ENCODE data around the gene VMP1. TPM values are rescaled to one million over a fixed set of nuclear protein-coding genes. Genes with fewer than 3 reads are reported as not detected.

The VMP1 gene
- total and polyA plus RNA-seq, 2 donors (not counting 1 experiment from before 2014, with no cell fraction given), result 125 to 235 TPM

GRCh38 chr17:59669411-59669810 is 38.0 kb upstream of the VMP1 start:
- Histone ChIP-seq H3K4me3 (replicated peaks in 1 of 4; ENCODE audit: control extremely low read depth in 1 of 4, insufficient read depth in 1 of 4, low read depth in 3 of 4, low read length in 4 of 4) (no peak overlapping the region), H3K4me2 (ENCODE audit: extremely low read depth, insufficient read depth, low read length) (peak overlapping the region; percentile 70), H3K9me3 (ENCODE audit: control insufficient read depth, insufficient read depth, low read depth, low read length) (no peaks in the 10 kb centered on the region), H3K27ac (ENCODE audit: insufficient read depth, low read length) (peak overlapping the region; percentile 54), H3K36me3 (ENCODE audit: control insufficient read depth, insufficient read depth, low read length) (peaks cover 21% of the 10 kb centered on the region), H3K4me1 (ENCODE audit: control insufficient read depth, extremely low read depth, insufficient read depth, low read length) (peaks cover 32% of the 10 kb centered on the region), H3K79me2 (ENCODE audit: control insufficient read depth, insufficient read depth, low read length) (peaks cover 56% of the 10 kb centered on the region), H3K27me3 (ENCODE audit: control insufficient read depth, insufficient read depth, low read length) (no peaks in the 10 kb centered on the region), H2AFZ (ENCODE audit: low read length) (no peak overlapping the region), H4K20me1 (ENCODE audit: control insufficient read depth, extremely low read depth, insufficient read depth, low read length) (no peaks in the 10 kb centered on the region), H3K9ac (ENCODE audit: insufficient read depth, low read length) (no peak overlapping the region)
- TF ChIP-seq CTCF (conservative IDR thresholded peaks at IDR 0.05 in 1 of 2, IDR thresholded peaks at IDR 0.05 in 1 of 2; ENCODE audit: low read depth in 1 of 2, low read length in 2 of 2), result no peak
- no peak for TF ChIP-seq EZH2 (IDR thresholded peaks at IDR 0.05; ENCODE audit: low read length, missing control alignments)
- DNase-seq (ENCODE audit: low read depth in 2 of 2), result no peak

GRCh38 chr17:59669944-59670343 is 37.5 kb upstream of the VMP1 start:
- TF ChIP-seq CTCF (conservative IDR thresholded peaks at IDR 0.05 in 1 of 2, IDR thresholded peaks at IDR 0.05 in 1 of 2; ENCODE audit: low read depth in 1 of 2, low read length in 2 of 2) (no peak), EZH2 (IDR thresholded peaks at IDR 0.05; ENCODE audit: low read length, missing control alignments) (no peak)
- H3K4me1 ChIP-seq (ENCODE audit: control insufficient read depth, extremely low read depth, insufficient read depth, low read length), result peaks cover 29% of the 10 kb centered on the region

GRCh38 chr17:59671386-59671785 is 36.1 kb upstream of the VMP1 start:
- Histone ChIP-seq H3K36me3 (ENCODE audit: control insufficient read depth, insufficient read depth, low read length) (peaks cover 18% of the 10 kb centered on the region), H4K20me1 (ENCODE audit: control insufficient read depth, extremely low read depth, insufficient read depth, low read length) (no peaks in the 10 kb centered on the region), H3K4me3 (replicated peaks in 1 of 4; ENCODE audit: control extremely low read depth in 1 of 4, insufficient read depth in 1 of 4, low read depth in 3 of 4, low read length in 4 of 4) (no peak overlapping the region), H3K4me1 (ENCODE audit: control insufficient read depth, extremely low read depth, insufficient read depth, low read length) (peaks cover 27% of the 10 kb centered on the region), H3K9ac (ENCODE audit: insufficient read depth, low read length) (no peak overlapping the region), H3K4me2 (ENCODE audit: extremely low read depth, insufficient read depth, low read length) (peak overlapping the region; percentile 18), H3K79me2 (ENCODE audit: control insufficient read depth, insufficient read depth, low read length) (peaks cover 61% of the 10 kb centered on the region), H3K27ac (ENCODE audit: insufficient read depth, low read length) (peak overlapping the region; percentile 2), H2AFZ (ENCODE audit: low read length) (no peak overlapping the region), H3K27me3 (ENCODE audit: control insufficient read depth, insufficient read depth, low read length) (no peaks in the 10 kb centered on the region), H3K9me3 (ENCODE audit: control insufficient read depth, insufficient read depth, low read depth, low read length) (no peaks in the 10 kb centered on the region)
- no peak for DNase-seq (ENCODE audit: low read depth in 2 of 2)
- no peak for TF ChIP-seq CTCF (conservative IDR thresholded peaks at IDR 0.05 in 1 of 2, IDR thresholded peaks at IDR 0.05 in 1 of 2; ENCODE audit: low read depth in 1 of 2, low read length in 2 of 2)
- TF ChIP-seq EZH2 (IDR thresholded peaks at IDR 0.05; ENCODE audit: low read length, missing control alignments), result no peak

More at GRCh38 chr17:59669944-59670343, 37.5 kb upstream of the VMP1 start:
- H3K4me3 ChIP-seq (replicated peaks in 1 of 4; ENCODE audit: control extremely low read depth in 1 of 4, insufficient read depth in 1 of 4, low read depth in 3 of 4, low read length in 4 of 4), result no peak overlapping the region
- no peak overlapping the region for H3K27ac ChIP-seq (ENCODE audit: insufficient read depth, low read length)
- H3K9me3 ChIP-seq (ENCODE audit: control insufficient read depth, insufficient read depth, low read depth, low read length), result no peaks in the 10 kb centered on the region
- DNase-seq (ENCODE audit: low read depth in 2 of 2), result no peak
- H4K20me1 ChIP-seq (ENCODE audit: control insufficient read depth, extremely low read depth, insufficient read depth, low read length), result no peaks in the 10 kb centered on the region
- no peak overlapping the region for H3K9ac ChIP-seq (ENCODE audit: insufficient read depth, low read length)
- H3K4me2 ChIP-seq (ENCODE audit: extremely low read depth, insufficient read depth, low read length), result no peak overlapping the region
- H3K79me2 ChIP-seq (ENCODE audit: control insufficient read depth, insufficient read depth, low read length), result peaks cover 56% of the 10 kb centered on the region
- no peak overlapping the region for H2AFZ ChIP-seq (ENCODE audit: low read length)
- H3K27me3 ChIP-seq (ENCODE audit: control insufficient read depth, insufficient read depth, low read length), result no peaks in the 10 kb centered on the region
- H3K36me3 ChIP-seq (ENCODE audit: control insufficient read depth, insufficient read depth, low read length), result peaks cover 22% of the 10 kb centered on the region
